HepG2 (cell line): ENCODE results near the gene NR2F1. TPM values are rescaled to one million over a fixed set of nuclear protein-coding genes. Genes with fewer than 3 reads are reported as not detected.
A peak's percentile ranks its signal among the peaks of the same experiment; 100 is the strongest.

Source experiments
- ATAC-seq: fragments of 200-7000 bp; cut with Tn5 transposase; 3 replicates; pipeline ENCODE4 v1.9.1; 2020; ENCODE audit warnings: mild to moderate bottlenecking, moderate library complexity
- BruUV-seq: library from RNA; stranded (reverse); fragments of 400-500 nt; replicated peaks from 2 replicates; lab custom pipeline; 2021; lab: Mats Ljungman, UMichigan
- CTCF ChIA-PET: fragments of 300-600 bp; formaldehyde crosslinking; extraction: SDS; loops from one replicate; lab custom pipeline; 2021; ENCODE audit warnings: low total read pairs, inconsistent platforms, low intra/inter-chr PET ratio; lab: Yijun Ruan, JAX
- POLR2A ChIA-PET: fragments of 350-600 bp; sonication (Branson Sonifier 250); formaldehyde crosslinking; loops from one replicate; lab custom pipeline; 2020; ENCODE audit warnings: antibody characterized with exemption, inconsistent platforms; lab: Yijun Ruan, JAX
- DNase-seq: peaks from one replicate; pipeline ENCODE4 v3.0.0-alpha.2; 2015; ENCODE audit warnings: low spot score
- FAIRE-seq: peaks from 3 replicates; lab custom pipeline; 2011; peaks lifted over from hg19 to GRCh38; lab: Jason Lieb, UNC
- H2AFZ ChIP-seq: one replicate; pipeline ENCODE4 v1.6.1; 2011; ENCODE audit warnings: low read length, inconsistent platforms
- H3K27ac ChIP-seq: fragments of 300-600 bp; 3 replicates; pipeline ENCODE4 v1.8.0; 2011; ENCODE audit warnings: mixed run types, mild to moderate bottlenecking, mixed read lengths, low read length, inconsistent platforms; ENCODE audit not compliant: insufficient read depth; ENCODE audit errors: extremely low read length
- H3K27me3 ChIP-seq, 2 experiments: fragments of 200-600 bp in 1 of 2; 2 replicates in 1 of 2; 3 replicates in 1 of 2; pipeline versions ENCODE4 v1.6.0 to v1.8.0; 2011; ENCODE audit warnings: low read length in 2 of 2, mild to moderate bottlenecking in 2 of 2, moderate library complexity in 2 of 2, inconsistent platforms in 1 of 2; ENCODE audit not compliant: insufficient read depth in 2 of 2, control insufficient read depth in 1 of 2
- H3K36me3 ChIP-seq, 2 experiments: fragments of 200-600 bp in 1 of 2; replicated peaks in 1 of 2; 2 replicates in 1 of 2; 3 replicates in 1 of 2; pipeline versions ENCODE4 v1.5.1 to v1.8.0; 2011; ENCODE audit warnings: low read length in 2 of 2, inconsistent platforms in 1 of 2; ENCODE audit not compliant: insufficient read depth in 2 of 2, control insufficient read depth in 1 of 2
- H3K4me1 ChIP-seq: 2 replicates; pipeline ENCODE4 v1.5.1; 2012; ENCODE audit warnings: low read length, inconsistent platforms; ENCODE audit not compliant: insufficient read depth
- H3K4me2 ChIP-seq: 2 replicates; pipeline ENCODE4 v1.6.0; 2011; ENCODE audit warnings: low read depth, low read length, inconsistent platforms
- H3K4me3 ChIP-seq, 3 experiments: fragments of 200-600 bp in 1 of 3; sonication (generic), shearing (Covaris generic) in 1 of 3; replicated peaks in 1 of 3; 2 replicates each; pipeline ENCODE4 v1.5.1; 2011 to 2016; ENCODE audit warnings: low read length in 3 of 3, inconsistent platforms in 2 of 3, low read depth in 2 of 3, mild to moderate bottlenecking in 2 of 3, control low read depth in 1 of 3, mixed read lengths in 1 of 3; ENCODE audit not compliant: insufficient read depth in 1 of 3
- H3K79me2 ChIP-seq: one replicate; pipeline ENCODE4 v1.6.1; 2011; ENCODE audit warnings: low read length, inconsistent platforms; ENCODE audit not compliant: insufficient read depth
- H3K9ac ChIP-seq: 2 replicates; pipeline ENCODE4 v1.6.0; 2011; ENCODE audit warnings: mild to moderate bottlenecking, low read depth, low read length, inconsistent platforms; ENCODE audit not compliant: insufficient read depth
- H3K9me3 ChIP-seq: 2 replicates; pipeline ENCODE4 v1.5.1; 2012; ENCODE audit warnings: mild to moderate bottlenecking, low read length
- H4K20me1 ChIP-seq: 2 replicates; pipeline ENCODE4 v1.6.0; 2011; ENCODE audit warnings: inconsistent platforms, mild to moderate bottlenecking, low read length, moderate library complexity; ENCODE audit not compliant: insufficient read depth
- CBFB ChIP-seq: sonication (generic); formaldehyde crosslinking; IDR thresholded peaks from 2 replicates; pipeline ENCODE4 v1.4.0; 2020; ENCODE audit warnings: missing genetic modification reagents
- CCDC6 ChIP-seq: sonication (generic); formaldehyde crosslinking; IDR thresholded peaks from 2 replicates; pipeline ENCODE4 v1.8.1; 2022; ENCODE audit warnings: mild to moderate bottlenecking, missing genetic modification reagents, moderate library complexity
- HOXA5 ChIP-seq: sonication (generic); formaldehyde crosslinking; IDR thresholded peaks from 2 replicates; pipeline ENCODE4 v1.4.0; 2020; ENCODE audit warnings: missing genetic modification reagents
- KMT2B ChIP-seq: IDR thresholded peaks from 2 replicates; pipeline ENCODE4 v1.6.1; 2016; ENCODE audit warnings: missing genetic modification reagents, missing compliant biosample characterization
- MEIS2 ChIP-seq: sonication (generic); formaldehyde crosslinking; IDR thresholded peaks from 2 replicates; pipeline ENCODE4 v1.9.0; 2021; ENCODE audit warnings: mild to moderate bottlenecking, missing genetic modification reagents
- MTA1 ChIP-seq: sonication (generic); formaldehyde crosslinking; IDR thresholded peaks from 2 replicates; pipeline ENCODE4 v1.4.0; 2020; ENCODE audit warnings: missing genetic modification reagents, mild to moderate bottlenecking, borderline replicate concordance
- NCOR1 ChIP-seq: fragments of 200-600 bp; sonication (generic); IDR thresholded peaks from 2 replicates; pipeline ENCODE4 v1.7.0; 2017; ENCODE audit warnings: antibody characterized with exemption, low read length, borderline replicate concordance
- NFKBIZ ChIP-seq: IDR thresholded peaks from 2 replicates; pipeline ENCODE4 v1.6.1; 2018; ENCODE audit warnings: missing genetic modification reagents, missing compliant biosample characterization
- SIN3B ChIP-seq: fragments of 150-350 bp; IDR thresholded peaks from 2 replicates; pipeline ENCODE4 v1.6.1; 2014; ENCODE audit warnings: low read length
- SMYD3 ChIP-seq: sonication (generic); formaldehyde crosslinking; IDR thresholded peaks from 2 replicates; pipeline ENCODE4 v1.8.1; 2023; ENCODE audit warnings: mild to moderate bottlenecking, missing genetic modification reagents
- SRF ChIP-seq: IDR thresholded peaks from 2 replicates; pipeline ENCODE4 v1.6.1; 2011; ENCODE audit warnings: mild to moderate bottlenecking, low read depth, low read length, moderate library complexity
- TAF15 ChIP-seq: fragments of 200-400 bp; formaldehyde crosslinking; IDR thresholded peaks from one replicate; pipeline ENCODE4 v1.6.1; 2018; ENCODE audit warnings: mild to moderate bottlenecking, low read depth, low read length; ENCODE audit not compliant: poor library complexity, severe bottlenecking
- ZBTB46 ChIP-seq: sonication (generic); formaldehyde crosslinking; IDR thresholded peaks from 2 replicates; pipeline ENCODE4 v1.4.0; 2020; ENCODE audit warnings: mild to moderate bottlenecking, missing genetic modification reagents, borderline replicate concordance
- ZFP62 ChIP-seq: sonication (generic); formaldehyde crosslinking; IDR thresholded peaks from 2 replicates; pipeline ENCODE4 v1.4.0; 2020; ENCODE audit warnings: missing genetic modification reagents
- ZNF331 ChIP-seq: sonication (generic); formaldehyde crosslinking; IDR thresholded peaks from 2 replicates; pipeline ENCODE4 v1.4.0; 2020; ENCODE audit warnings: missing genetic modification reagents
- ZNF382 ChIP-seq: sonication (generic); formaldehyde crosslinking; IDR thresholded peaks from 2 replicates; pipeline ENCODE4 v1.5.0; 2020; ENCODE audit warnings: missing genetic modification reagents, mild to moderate bottlenecking, borderline replicate concordance
- ZNF550 ChIP-seq: sonication (generic); formaldehyde crosslinking; IDR thresholded peaks from 2 replicates; pipeline ENCODE4 v1.4.0; 2020; ENCODE audit warnings: mild to moderate bottlenecking, missing genetic modification reagents, borderline replicate concordance
- ZNF615 ChIP-seq: sonication (generic); formaldehyde crosslinking; IDR thresholded peaks from 2 replicates; pipeline ENCODE4 v1.5.0; 2020; ENCODE audit warnings: mild to moderate bottlenecking, missing genetic modification reagents, borderline replicate concordance
- ZNF747 ChIP-seq: sonication (generic); formaldehyde crosslinking; IDR thresholded peaks from 2 replicates; pipeline ENCODE4 v1.8.1; 2023; ENCODE audit warnings: missing genetic modification reagents, mild to moderate bottlenecking, borderline replicate concordance
- ZNF75D ChIP-seq: sonication (generic); formaldehyde crosslinking; IDR thresholded peaks from 2 replicates; pipeline ENCODE4 v1.8.1; 2023; ENCODE audit warnings: missing genetic modification reagents, mild to moderate bottlenecking, borderline replicate concordance
- ZNF766 ChIP-seq: sonication (generic); formaldehyde crosslinking; IDR thresholded peaks from 2 replicates; pipeline ENCODE4 v1.5.0; 2020; ENCODE audit warnings: missing genetic modification reagents, borderline replicate concordance
- ZNF776 ChIP-seq: sonication (generic); formaldehyde crosslinking; IDR thresholded peaks from 2 replicates; pipeline ENCODE4 v1.4.0; 2020; ENCODE audit warnings: mild to moderate bottlenecking, missing genetic modification reagents
- WGBS: methylation state at CpG from one replicate; pipeline ENCODE4 v1.1.6; 2017; ENCODE audit warnings: low lambda C conversion rate; 5-methylcytosine and 5-hydroxymethylcytosine counted together
- in situ Hi-C: cut with HindIII; loops from 2 replicates; pipeline ENCODE4 v1.10.0; 2017; ENCODE audit warnings: low pct_unique_long_range_greater_than_20kb; ENCODE audit not compliant: extremely low pct_ligation_motif_present
- intact Hi-C: fragments of 100-400 bp; cut with micrococcal nuclease; formaldehyde crosslinking; loops from one replicate; pipeline ENCODE4 v1.10.0; 2022; ENCODE audit not compliant: unreplicated experiment
- polyA plus RNA-seq, 8 experiments: library from polyadenylated mRNA; depleted of rRNA in 3 of 8; stranded (reverse) in 7 of 8; unstranded in 1 of 8; fragments of >200 nt; fragmentation: Illumina TruSeq in 4 of 8; extraction: Trizol in 4 of 8; gene quantifications; 2 replicates each; pipeline versions ENCODE4 v1.2.1 to v1.2.3, GENCODE V29; 2011 to 2016; ENCODE audit warnings: low read depth in 4 of 8, missing spikeins in 1 of 8, mixed read lengths in 1 of 8; ENCODE audit not compliant: insufficient read depth in 1 of 8
- total RNA-seq, 5 experiments: library from RNA; depleted of rRNA; stranded (reverse); fragments of >200 nt; fragmentation: Illumina TruSeq; extraction: Trizol; gene quantifications; 2 replicates each; pipeline ENCODE4 v1.2.3, GENCODE V29; 2016; ENCODE audit warnings: low read depth in 1 of 5
- TF ChIP-seq, protein P1 (sequence below): sonication (generic); formaldehyde crosslinking; IDR thresholded peaks from 2 replicates; pipeline ENCODE4 v1.4.0; 2020; ENCODE audit warnings: missing genetic modification reagents, borderline replicate concordance

Gene NR2F1
- total and polyA plus RNA-seq, 2 of the 13 experiments (the other 11 are each of a cell fraction or from before 2014, with no cell fraction given), result 17.1 to 59.7 TPM

DNA sequence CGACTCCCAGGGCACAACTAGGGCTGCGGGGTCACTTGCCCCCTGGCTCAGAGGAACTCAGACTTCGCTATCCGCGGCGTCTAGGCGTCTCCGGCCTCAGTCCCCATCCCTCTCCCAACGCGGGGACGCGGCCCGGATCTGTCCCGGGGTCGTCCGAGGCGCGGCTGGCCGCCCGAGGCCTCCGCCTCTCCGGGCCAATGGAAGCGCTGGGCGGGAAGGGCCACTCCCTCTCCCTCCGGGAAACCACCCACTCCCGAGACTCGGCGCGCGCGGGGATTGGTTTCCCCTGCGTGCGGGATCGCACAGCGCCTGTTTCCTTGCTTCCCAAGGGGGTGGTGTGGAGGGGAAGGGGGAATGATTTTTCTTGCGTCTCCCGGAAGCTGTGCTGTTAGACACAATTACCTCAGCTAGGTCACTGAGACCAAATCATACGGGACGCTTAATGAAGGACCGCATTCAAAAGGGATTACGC lies 38.3 kb downstream of the NR2F1 start:
- no TSS peak for BruUV-seq
- CTCF ChIA-PET, result no interaction called here
- peak; percentile 20 for DNase-seq
- in situ Hi-C loops (no loop called here), intact Hi-C loops (loop anchor here (1.0 to 5.0 kb wide), 3 partner anchors 38 to 176 kb away; partner anchors contain the start of gene NR2F1)
- Histone ChIP-seq H3K9ac (peak overlapping the region; percentile 65), H3K4me2 (peak overlapping the region; percentile 83), H3K9me3 (no peaks in the 10 kb centered on the region), H3K36me3 (no peaks in the 10 kb centered on the region), H3K4me3 (peak overlapping the region; percentile 55 to 81 (median 80)), H3K79me2 (no peaks in the 10 kb centered on the region), H2AFZ (peak overlapping the region; percentile 84), H3K4me1 (peaks cover 6% of the 10 kb centered on the region), H4K20me1 (no peaks in the 10 kb centered on the region), H3K27ac (peak overlapping the region; percentile 48), H3K27me3 (no peaks in the 10 kb centered on the region)
- no peak for FAIRE-seq
- ATAC-seq, result peak; percentile 84
- WGBS, result 1% methylated on average over 19 of the region's 41 CpGs
- POLR2A ChIA-PET, result interaction anchor here (0.7 kb wide), 1 partner anchor 9 kb away, joined by 3 read pairs; no protein-coding TSS in a partner anchor
- no peak for TF ChIP-seq ZNF615
- no peak for TF ChIP-seq SMYD3 (CRISPR knock-in tag)
- TF ChIP-seq HOXA5 (CRISPR knock-in tag), result no peak
- no peak for TF ChIP-seq ZBTB46 (CRISPR knock-in tag)
- TF ChIP-seq ZNF331, result peak; percentile 41
- no peak for TF ChIP-seq ZNF747 (CRISPR knock-in tag)
- no peak for TF ChIP-seq ZNF550 (CRISPR knock-in tag)
- no peak for TF ChIP-seq ZNF382 (CRISPR knock-in tag)
- no peak for TF ChIP-seq SRF
- no peak for TF ChIP-seq ZNF776 (CRISPR knock-in tag)
- TF ChIP-seq CBFB (CRISPR knock-in tag), result 0 out of 2 replicates have a peak, but pooled peaks have one; percentile 38
- TF ChIP-seq MTA1 (CRISPR knock-in tag), result peak; percentile 64; the same call in 1 of the 2 replicates
- no peak for TF ChIP-seq SIN3B
- TF ChIP-seq CCDC6 (CRISPR knock-in tag), result peak; percentile 16; the same call in 1 of the 2 replicates
- TF ChIP-seq ZFP62 (CRISPR knock-in tag), result no peak
- no peak for TF ChIP-seq ZNF75D (CRISPR knock-in tag)
- no peak for TF ChIP-seq MEIS2
- TF ChIP-seq ZNF766 (CRISPR knock-in tag), result no peak
- TF ChIP-seq NFKBIZ, result no peak
- TF ChIP-seq, protein P1, sequence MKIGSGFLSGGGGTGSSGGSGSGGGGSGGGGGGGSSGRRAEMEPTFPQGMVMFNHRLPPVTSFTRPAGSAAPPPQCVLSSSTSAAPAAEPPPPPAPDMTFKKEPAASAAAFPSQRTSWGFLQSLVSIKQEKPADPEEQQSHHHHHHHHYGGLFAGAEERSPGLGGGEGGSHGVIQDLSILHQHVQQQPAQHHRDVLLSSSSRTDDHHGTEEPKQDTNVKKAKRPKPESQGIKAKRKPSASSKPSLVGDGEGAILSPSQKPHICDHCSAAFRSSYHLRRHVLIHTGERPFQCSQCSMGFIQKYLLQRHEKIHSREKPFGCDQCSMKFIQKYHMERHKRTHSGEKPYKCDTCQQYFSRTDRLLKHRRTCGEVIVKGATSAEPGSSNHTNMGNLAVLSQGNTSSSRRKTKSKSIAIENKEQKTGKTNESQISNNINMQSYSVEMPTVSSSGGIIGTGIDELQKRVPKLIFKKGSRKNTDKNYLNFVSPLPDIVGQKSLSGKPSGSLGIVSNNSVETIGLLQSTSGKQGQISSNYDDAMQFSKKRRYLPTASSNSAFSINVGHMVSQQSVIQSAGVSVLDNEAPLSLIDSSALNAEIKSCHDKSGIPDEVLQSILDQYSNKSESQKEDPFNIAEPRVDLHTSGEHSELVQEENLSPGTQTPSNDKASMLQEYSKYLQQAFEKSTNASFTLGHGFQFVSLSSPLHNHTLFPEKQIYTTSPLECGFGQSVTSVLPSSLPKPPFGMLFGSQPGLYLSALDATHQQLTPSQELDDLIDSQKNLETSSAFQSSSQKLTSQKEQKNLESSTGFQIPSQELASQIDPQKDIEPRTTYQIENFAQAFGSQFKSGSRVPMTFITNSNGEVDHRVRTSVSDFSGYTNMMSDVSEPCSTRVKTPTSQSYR (CRISPR knock-in tag), result no peak
- TF ChIP-seq NCOR1, result no peak
- TF ChIP-seq KMT2B, result peak; percentile 53
- TF ChIP-seq TAF15, result no peak
